Measurements from ENCODE around the gene TUBD1. TPM values are rescaled to one million over a fixed set of nuclear protein-coding genes. Genes with fewer than 3 reads are reported as not detected.

Gene TUBD1
- total and polyA plus RNA-seq, 2 of the 13 experiments (the other 11 are each of a cell fraction or from before 2014, with no cell fraction given), result 18.2 to 25.9 TPM

DNA sequence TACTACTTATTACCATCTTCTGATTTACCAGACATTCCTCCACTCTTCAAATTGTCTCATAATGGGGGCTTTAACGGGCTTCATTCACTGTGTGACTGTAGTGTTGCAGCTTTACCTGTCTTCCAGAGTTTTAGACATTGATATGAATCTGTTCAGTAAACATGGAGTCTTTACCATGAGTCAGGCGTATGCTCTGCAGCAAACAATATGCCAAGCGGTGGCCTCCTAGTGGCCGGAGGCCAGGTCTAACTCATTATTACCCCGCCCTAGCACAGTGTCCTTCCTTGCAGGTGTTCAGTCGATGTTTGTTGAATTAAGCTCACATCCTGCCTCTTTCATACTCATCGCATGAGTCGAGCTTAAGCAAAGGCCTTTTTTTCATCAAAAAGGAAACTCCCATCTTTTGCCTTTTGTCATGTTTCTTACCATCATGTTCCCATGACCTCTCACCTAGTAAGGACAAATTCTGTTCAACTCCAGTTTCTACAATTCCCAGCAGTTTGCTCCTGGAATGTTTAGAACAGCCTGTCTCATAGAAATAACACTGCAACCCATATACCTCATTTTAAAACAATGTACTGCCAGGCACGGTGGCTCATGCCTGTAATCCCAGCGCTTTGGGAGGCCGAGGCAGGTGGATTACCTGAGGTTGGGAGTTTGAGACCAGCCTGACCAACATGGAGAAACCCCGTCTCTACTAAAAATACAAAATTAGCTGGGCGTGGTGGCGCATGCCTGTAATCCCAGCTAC is 39.4 kb downstream of the TUBD1 start (continued):
- TF ChIP-seq ZNF142 (CRISPR knock-in tag; IDR thresholded peaks at IDR 0.05), result peak; percentile 42; the same call in 1 of the 2 replicates
- TF ChIP-seq NFRKB (IDR thresholded peaks at IDR 0.05), result no peak
- peak; percentile 92 for TF ChIP-seq HIC2 (CRISPR knock-in tag; IDR thresholded peaks at IDR 0.05; ENCODE audit: low read depth)
- TF ChIP-seq SOX13 (IDR thresholded peaks at IDR 0.05), result peak; percentile 57
- TF ChIP-seq SOX13 (CRISPR knock-in tag; conservative IDR thresholded peaks at IDR 0.05 in 1 of 2, IDR thresholded peaks at IDR 0.05 in 1 of 2), result peak in 1 of 2 experiments; percentile 94; a peak in 2 of 4 replicates
- TF ChIP-seq ATF1 (CRISPR knock-in tag; IDR thresholded peaks at IDR 0.05), result 0 out of 2 replicates have a peak, but pooled peaks have one; percentile 21
- no peak for TF ChIP-seq RARG (CRISPR knock-in tag; IDR thresholded peaks at IDR 0.05; ENCODE audit: low read depth)
- TF ChIP-seq FOXK2 (IDR thresholded peaks at IDR 0.05), result peak; percentile 48
- no peak; the same call in 1 of the 2 replicates for TF ChIP-seq ZNF34 (CRISPR knock-in tag; IDR thresholded peaks at IDR 0.05; ENCODE audit: borderline replicate concordance)
- no peak for TF ChIP-seq ZNF512 (CRISPR knock-in tag; IDR thresholded peaks at IDR 0.05)
- TF ChIP-seq ARID4A (CRISPR knock-in tag; IDR thresholded peaks at IDR 0.05; ENCODE audit: borderline replicate concordance), result peak; percentile 78; the same call in 1 of the 2 replicates
- TF ChIP-seq, protein P1, sequence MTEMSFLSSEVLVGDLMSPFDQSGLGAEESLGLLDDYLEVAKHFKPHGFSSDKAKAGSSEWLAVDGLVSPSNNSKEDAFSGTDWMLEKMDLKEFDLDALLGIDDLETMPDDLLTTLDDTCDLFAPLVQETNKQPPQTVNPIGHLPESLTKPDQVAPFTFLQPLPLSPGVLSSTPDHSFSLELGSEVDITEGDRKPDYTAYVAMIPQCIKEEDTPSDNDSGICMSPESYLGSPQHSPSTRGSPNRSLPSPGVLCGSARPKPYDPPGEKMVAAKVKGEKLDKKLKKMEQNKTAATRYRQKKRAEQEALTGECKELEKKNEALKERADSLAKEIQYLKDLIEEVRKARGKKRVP (CRISPR knock-in tag; IDR thresholded peaks at IDR 0.05), result peak in 1 of 2 experiments; percentile 87; a peak in 1 of 4 replicates
- no peak for TF ChIP-seq ZNF296 (CRISPR knock-in tag; conservative IDR thresholded peaks at IDR 0.05)
